GM21381 (cell line): ENCODE results near the gene OSBPL3.

ENCODE experiments used
- ATAC-seq: cut with Tn5 transposase; IDR thresholded peaks from one replicate; pipeline ENCODE4 v1.9.1; 2021; ENCODE audit warnings: mild to moderate bottlenecking, moderate library complexity; ENCODE audit not compliant: unreplicated experiment

The OSBPL3 gene

GRCh38 chr7:24769014-24769830 is 210.8 kb downstream of the OSBPL3 start:
- ATAC-seq: no peak

- ATAC-seq: no peak
These were observed 212.0 kb downstream of the OSBPL3 start for GRCh38 chr7:24767878-24768569.

GRCh38 chr7:24764972-24765744 is 214.8 kb downstream of the OSBPL3 start:
- no peak for ATAC-seq

- ATAC-seq: no peak
These were observed 216.0 kb downstream of the OSBPL3 start for GRCh38 chr7:24764011-24764410.

- no peak for ATAC-seq
These were observed 216.6 kb downstream of the OSBPL3 start for GRCh38 chr7:24763303-24763901.

- ATAC-seq: no peak
These were observed 217.2 kb downstream of the OSBPL3 start for GRCh38 chr7:24762771-24763170.

- no peak for ATAC-seq
These were observed 219.0 kb downstream of the OSBPL3 start for GRCh38 chr7:24760968-24761367.

- ATAC-seq: peak; percentile 54
These were observed 222.4 kb downstream of the OSBPL3 start, which contains the start of gene GSDME for GRCh38 chr7:24757353-24758275. TSS of gene GSDME (minus strand) at chr7:24757464. CDS start at chr7:24749774, 7,690 bp downstream.

- ATAC-seq: peak; percentile 4
These were observed 223.2 kb downstream of the OSBPL3 start for GRCh38 chr7:24756545-24757352.

- peak; percentile 68 for ATAC-seq
These were observed 224.2 kb downstream of the OSBPL3 start for GRCh38 chr7:24755541-24756407.

GRCh38 chr7:24754906-24755506 is 225.0 kb downstream of the OSBPL3 start:
- no peak for ATAC-seq

GRCh38 chr7:24752073-24752800 is 227.7 kb downstream of the OSBPL3 start:
- no peak for ATAC-seq

GRCh38 chr7:24751484-24751883 is 228.5 kb downstream of the OSBPL3 start:
- ATAC-seq: no peak

- ATAC-seq: no peak
These were observed 229.4 kb downstream of the OSBPL3 start for GRCh38 chr7:24750441-24751055.

GRCh38 chr7:24748521-24748920 is 231.5 kb downstream of the OSBPL3 start:
- ATAC-seq: no peak
